Smooth muscle cell (in vitro differentiated cells): Measurements from ENCODE around the gene ALDH7A1. TPM values are rescaled to one million over a fixed set of nuclear protein-coding genes. Genes with fewer than 3 reads are reported as not detected.

ENCODE experiments used
- DNase-seq: peaks from one replicate; lab custom pipeline; 2025; ENCODE audit not compliant: unreplicated experiment; lab: John Stamatoyannopoulos, UW
- H2AFZ ChIP-seq: fragments of 200-600 bp; sonication (generic); 2 replicates; pipeline ENCODE4 v1.6.0; 2016; ENCODE audit warnings: antibody characterized with exemption, low read depth, mild to moderate bottlenecking
- H3F3A ChIP-seq: fragments of 200-600 bp; sonication (generic); 2 replicates; pipeline ENCODE4 v1.6.0; 2017; ENCODE audit warnings: antibody characterized with exemption, low read depth
- H3K27ac ChIP-seq: fragments of 200-600 bp; sonication (generic); 2 replicates; pipeline ENCODE4 v1.5.1; 2016; ENCODE audit warnings: low read depth, mild to moderate bottlenecking
- H3K27me3 ChIP-seq: fragments of 200-600 bp; sonication (generic); 2 replicates; pipeline ENCODE4 v1.6.1; 2016; ENCODE audit warnings: low read depth, mild to moderate bottlenecking
- H3K36me3 ChIP-seq: fragments of 200-600 bp; sonication (generic); 2 replicates; pipeline ENCODE4 v1.5.1; 2016; ENCODE audit warnings: low read depth
- H3K4me1 ChIP-seq: fragments of 200-600 bp; sonication (generic); 2 replicates; pipeline ENCODE4 v1.5.1; 2016; ENCODE audit warnings: low read depth
- H3K4me2 ChIP-seq: fragments of 200-600 bp; sonication (generic); 2 replicates; pipeline ENCODE4 v1.6.0; 2016; ENCODE audit warnings: mild to moderate bottlenecking
- H3K4me3 ChIP-seq: fragments of 200-600 bp; sonication (generic); 2 replicates; pipeline ENCODE4 v1.5.1; 2016; ENCODE audit warnings: mild to moderate bottlenecking
- H3K79me2 ChIP-seq: fragments of 200-600 bp; sonication (generic); 2 replicates; pipeline ENCODE4 v1.6.0; 2016; ENCODE audit warnings: low read depth, mild to moderate bottlenecking
- H3K9ac ChIP-seq: fragments of 200-600 bp; sonication (generic); 2 replicates; pipeline ENCODE4 v1.6.0; 2016; ENCODE audit warnings: low read depth
- H3K9me3 ChIP-seq: fragments of 200-600 bp; sonication (generic); replicated peaks from 2 replicates; pipeline ENCODE4 v1.5.1; 2016; ENCODE audit warnings: low read depth
- H4K20me1 ChIP-seq: fragments of 200-600 bp; sonication (generic); 2 replicates; pipeline ENCODE4 v1.6.0; 2016; ENCODE audit warnings: low read depth
- WGBS: methylation state at CpG from one replicate; pipeline ENCODE4 v1.1.7; 2016; ENCODE audit warnings: low lambda C conversion rate; 5-methylcytosine and 5-hydroxymethylcytosine counted together
- polyA plus RNA-seq: library from polyadenylated mRNA; unstranded; fragments of >200 nt; fragmentation: Nextera tagmentation; extraction: Ambion mirVana; gene quantifications from 2 replicates; pipeline ENCODE4 v1.2.1, GENCODE V29; 2016
- total RNA-seq: library from RNA; depleted of rRNA; stranded (reverse); fragments of >200 nt; gene quantifications from 2 replicates; pipeline ENCODE4 v1.2.3, GENCODE V29; 2014
- TF ChIP-seq, protein P1 (sequence below): fragments of 200-600 bp; sonication (generic); IDR thresholded peaks from 2 replicates; pipeline ENCODE4 v1.5.1; 2017; ENCODE audit warnings: borderline replicate concordance, mild to moderate bottlenecking, antibody characterized with exemption; ENCODE audit not compliant: insufficient read depth, poor library complexity, severe bottlenecking

The ALDH7A1 gene
- total and polyA plus RNA-seq, 2 experiments from 2014 or later: 26.5 to 55.3 TPM

DNA sequence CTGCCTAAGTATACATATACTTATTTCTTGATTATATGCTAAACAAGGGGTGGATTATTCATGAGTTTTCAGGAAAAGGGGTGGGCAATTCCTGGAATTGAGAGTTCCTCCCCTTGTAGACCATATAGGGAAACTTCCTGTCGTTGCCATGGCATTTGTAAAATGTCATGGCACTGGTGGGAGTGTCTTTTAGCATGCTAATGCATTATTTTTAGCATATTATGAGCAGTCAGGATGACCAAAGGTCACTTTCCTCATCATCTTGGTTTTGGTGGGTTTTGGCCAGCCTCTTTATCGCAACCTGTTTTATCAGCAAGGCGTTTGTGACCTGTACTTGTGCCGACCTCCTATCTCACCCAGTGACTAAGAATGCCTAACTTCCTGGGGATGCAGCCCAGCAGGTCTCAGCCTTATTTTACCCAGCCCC, 80.9 kb downstream of the ALDH7A1 start:
- Histone ChIP-seq H3K27ac (no peak overlapping the region), H4K20me1 (no peaks in the 10 kb centered on the region), H3F3A (no peaks in the 10 kb centered on the region), H3K9me3 (no peaks in the 10 kb centered on the region), H3K79me2 (no peaks in the 10 kb centered on the region), H3K4me1 (no peaks in the 10 kb centered on the region), H3K4me3 (no peak overlapping the region), H3K4me2 (no peak overlapping the region), H3K36me3 (no peaks in the 10 kb centered on the region), H3K27me3 (no peaks in the 10 kb centered on the region), H3K9ac (no peak overlapping the region), H2AFZ (no peak overlapping the region)
- TF ChIP-seq, protein P1, sequence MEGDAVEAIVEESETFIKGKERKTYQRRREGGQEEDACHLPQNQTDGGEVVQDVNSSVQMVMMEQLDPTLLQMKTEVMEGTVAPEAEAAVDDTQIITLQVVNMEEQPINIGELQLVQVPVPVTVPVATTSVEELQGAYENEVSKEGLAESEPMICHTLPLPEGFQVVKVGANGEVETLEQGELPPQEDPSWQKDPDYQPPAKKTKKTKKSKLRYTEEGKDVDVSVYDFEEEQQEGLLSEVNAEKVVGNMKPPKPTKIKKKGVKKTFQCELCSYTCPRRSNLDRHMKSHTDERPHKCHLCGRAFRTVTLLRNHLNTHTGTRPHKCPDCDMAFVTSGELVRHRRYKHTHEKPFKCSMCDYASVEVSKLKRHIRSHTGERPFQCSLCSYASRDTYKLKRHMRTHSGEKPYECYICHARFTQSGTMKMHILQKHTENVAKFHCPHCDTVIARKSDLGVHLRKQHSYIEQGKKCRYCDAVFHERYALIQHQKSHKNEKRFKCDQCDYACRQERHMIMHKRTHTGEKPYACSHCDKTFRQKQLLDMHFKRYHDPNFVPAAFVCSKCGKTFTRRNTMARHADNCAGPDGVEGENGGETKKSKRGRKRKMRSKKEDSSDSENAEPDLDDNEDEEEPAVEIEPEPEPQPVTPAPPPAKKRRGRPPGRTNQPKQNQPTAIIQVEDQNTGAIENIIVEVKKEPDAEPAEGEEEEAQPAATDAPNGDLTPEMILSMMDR: no peak
- 82% methylated on average over 4 of the region's 4 CpGs for WGBS
- DNase-seq: no peak

DNA sequence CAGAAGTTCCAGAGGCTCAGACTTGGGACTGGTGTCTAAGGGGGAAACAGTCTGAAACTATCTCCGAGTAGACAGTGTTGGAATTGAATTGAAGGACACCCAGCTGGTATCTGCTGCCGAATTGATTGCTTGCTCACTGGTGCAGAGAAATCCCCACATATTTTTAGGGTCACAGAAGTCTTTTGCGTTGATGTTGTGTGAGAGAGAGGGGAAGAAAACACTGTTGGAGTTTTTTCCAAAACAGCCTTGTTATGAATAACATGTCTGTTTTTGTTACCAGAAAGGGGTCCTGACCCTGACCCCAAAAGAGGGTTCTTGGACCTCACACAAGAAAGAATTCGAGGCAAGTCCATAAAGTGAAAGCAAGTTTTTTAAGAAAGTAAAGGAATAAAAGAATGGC, 81.3 kb downstream of the ALDH7A1 start:
- H3K4me1 ChIP-seq: no peaks in the 10 kb centered on the region
- WGBS: 96% methylated on average over 4 of the region's 4 CpGs
- H3K79me2 ChIP-seq: no peaks in the 10 kb centered on the region
- H3K27me3 ChIP-seq: no peaks in the 10 kb centered on the region
- no peaks in the 10 kb centered on the region for H4K20me1 ChIP-seq
- no peak for DNase-seq
- H3K4me2 ChIP-seq: no peak overlapping the region
- no peaks in the 10 kb centered on the region for H3F3A ChIP-seq
- no peaks in the 10 kb centered on the region for H3K36me3 ChIP-seq
- no peak overlapping the region for H2AFZ ChIP-seq
- TF ChIP-seq, protein P1: no peak
- H3K27ac ChIP-seq: no peak overlapping the region
- no peak overlapping the region for H3K9ac ChIP-seq
- H3K4me3 ChIP-seq: no peak overlapping the region
- no peaks in the 10 kb centered on the region for H3K9me3 ChIP-seq

DNA sequence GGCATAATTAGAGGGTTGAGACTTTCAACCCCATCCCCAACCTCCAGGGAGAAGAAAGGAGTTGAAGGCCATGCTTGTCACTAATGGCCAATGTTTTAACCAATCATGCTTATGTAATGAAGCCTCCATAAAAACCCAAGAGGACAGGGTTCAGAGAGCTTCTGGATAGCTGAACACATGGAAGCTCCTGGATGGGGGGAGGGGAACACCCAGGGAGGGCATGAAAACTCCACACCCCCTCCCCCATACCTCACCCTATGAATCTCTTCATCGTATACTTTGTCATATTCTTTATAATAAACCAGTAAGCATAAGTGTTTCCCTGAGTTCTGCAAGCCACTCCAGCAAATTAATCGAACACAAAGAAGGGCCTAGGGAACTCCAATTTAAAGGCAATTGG, 81.7 kb downstream of the ALDH7A1 start:
- Histone ChIP-seq H3K79me2 (no peaks in the 10 kb centered on the region), H4K20me1 (no peaks in the 10 kb centered on the region), H3K9me3 (no peaks in the 10 kb centered on the region), H3K27ac (no peak overlapping the region), H3K4me3 (no peak overlapping the region), H3K27me3 (no peaks in the 10 kb centered on the region), H3F3A (no peaks in the 10 kb centered on the region), H3K4me2 (no peak overlapping the region), H3K4me1 (no peaks in the 10 kb centered on the region), H3K36me3 (no peaks in the 10 kb centered on the region), H2AFZ (no peak overlapping the region), H3K9ac (no peak overlapping the region)
- DNase-seq: no peak
- TF ChIP-seq, protein P1: no peak
- 96% methylated on average over 2 of the region's 2 CpGs for WGBS

DNA sequence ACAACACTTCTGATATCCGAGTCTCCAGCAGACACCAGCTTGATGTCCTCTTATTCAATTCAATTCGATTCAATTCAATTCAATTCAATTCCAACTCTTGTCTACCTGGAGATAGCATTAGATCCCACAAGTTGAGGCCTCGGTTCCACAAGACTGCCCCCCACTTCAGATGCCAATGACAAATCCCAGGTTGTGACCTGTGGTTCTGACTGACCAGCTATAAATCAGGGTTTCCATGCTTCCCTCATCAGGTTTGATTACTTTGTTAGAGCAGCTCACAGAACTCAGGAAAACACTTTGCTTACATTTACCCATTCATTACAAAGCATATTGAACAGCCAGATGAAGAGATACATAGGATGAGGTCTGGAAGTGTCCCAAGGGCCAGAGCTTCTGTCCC, 82.6 kb downstream of the ALDH7A1 start:
- Histone ChIP-seq H3K27me3 (no peaks in the 10 kb centered on the region), H3K36me3 (no peaks in the 10 kb centered on the region), H4K20me1 (no peaks in the 10 kb centered on the region), H3K4me3 (no peak overlapping the region), H3K4me2 (no peak overlapping the region), H3K9me3 (no peaks in the 10 kb centered on the region), H3K27ac (no peak overlapping the region), H3K79me2 (no peaks in the 10 kb centered on the region), H3K9ac (no peak overlapping the region), H2AFZ (no peak overlapping the region), H3F3A (no peaks in the 10 kb centered on the region), H3K4me1 (no peaks in the 10 kb centered on the region)
- TF ChIP-seq, protein P1: no peak
- WGBS: 87% methylated on average over 3 of the region's 3 CpGs
- DNase-seq: no peak
